HepG2 (cell line): ENCODE measurements around the gene CBFA2T2. TPM values are rescaled to one million over a fixed set of nuclear protein-coding genes. Genes with fewer than 3 reads are reported as not detected.

Source experiments
- ADNP ChIP-seq: sonication (generic); formaldehyde crosslinking; IDR thresholded peaks from 2 replicates; pipeline ENCODE4 v1.4.0; 2020; ENCODE audit warnings: missing genetic modification reagents
- BRCA1 ChIP-seq: sonication (generic); formaldehyde crosslinking; IDR thresholded peaks from 2 replicates; pipeline ENCODE4 v1.4.0; 2020; ENCODE audit warnings: missing genetic modification reagents
- CBFB ChIP-seq: sonication (generic); formaldehyde crosslinking; IDR thresholded peaks from 2 replicates; pipeline ENCODE4 v1.4.0; 2020; ENCODE audit warnings: missing genetic modification reagents
- CBX5 ChIP-seq: sonication (generic); formaldehyde crosslinking; IDR thresholded peaks from 2 replicates; pipeline ENCODE4 v1.4.0; 2020; ENCODE audit warnings: missing genetic modification reagents, borderline replicate concordance
- E2F2 ChIP-seq: sonication (generic); formaldehyde crosslinking; IDR thresholded peaks from 2 replicates; pipeline ENCODE4 v1.4.0; 2020; ENCODE audit warnings: missing genetic modification reagents, borderline replicate concordance
- ETV6 ChIP-seq: sonication (generic); formaldehyde crosslinking; conservative IDR thresholded peaks from 2 replicates; pipeline ENCODE4 v1.4.0; 2020; ENCODE audit warnings: missing genetic modification reagents
- HINFP ChIP-seq: sonication (generic); formaldehyde crosslinking; IDR thresholded peaks from 2 replicates; pipeline ENCODE4 v1.4.0; 2020; ENCODE audit warnings: low read depth, mild to moderate bottlenecking, missing genetic modification reagents
- JARID2 ChIP-seq: sonication (generic); formaldehyde crosslinking; IDR thresholded peaks from 2 replicates; pipeline ENCODE4 v1.8.1; 2023; ENCODE audit warnings: missing genetic modification reagents, inconsistent platforms; ENCODE audit not compliant: insufficient replicate concordance
- KLF12 ChIP-seq: sonication (generic); formaldehyde crosslinking; IDR thresholded peaks from 2 replicates; pipeline ENCODE4 v1.4.0; 2020; ENCODE audit warnings: missing genetic modification reagents, borderline replicate concordance
- MIXL1 ChIP-seq: IDR thresholded peaks from 2 replicates; pipeline ENCODE4 v1.6.1; 2016
- NONO ChIP-seq, 2 experiments: fragments of 450-650 bp in 1 of 2; sonication (generic) in 1 of 2; formaldehyde crosslinking in 1 of 2; IDR thresholded peaks in 1 of 2; conservative IDR thresholded peaks in 1 of 2; 2 replicates each; pipeline versions ENCODE4 v1.6.1 to v1.8.0; 2017 to 2022; ENCODE audit warnings: mild to moderate bottlenecking in 1 of 2, missing genetic modification reagents in 1 of 2, moderate library complexity in 1 of 2
- PTBP1 ChIP-seq: fragments of 200-400 bp; formaldehyde crosslinking; IDR thresholded peaks from 2 replicates; pipeline ENCODE4 v1.6.1; 2018; ENCODE audit warnings: low read length, low read depth; ENCODE audit not compliant: poor library complexity, severe bottlenecking
- RARG ChIP-seq: sonication (generic); formaldehyde crosslinking; IDR thresholded peaks from 2 replicates; pipeline ENCODE4 v1.4.0; 2020; ENCODE audit warnings: low read depth, mild to moderate bottlenecking, missing genetic modification reagents
- RBAK ChIP-seq: sonication (generic); formaldehyde crosslinking; IDR thresholded peaks from 2 replicates; pipeline ENCODE4 v1.5.1; 2020; ENCODE audit warnings: mild to moderate bottlenecking, missing genetic modification reagents
- RFXANK ChIP-seq: IDR thresholded peaks from 2 replicates; pipeline ENCODE4 v1.6.1; 2016
- RXRA ChIP-seq: sonication (generic); formaldehyde crosslinking; IDR thresholded peaks from 2 replicates; pipeline ENCODE4 v1.5.1; 2020; ENCODE audit warnings: missing genetic modification reagents
- TFDP2 ChIP-seq: sonication (generic); formaldehyde crosslinking; IDR thresholded peaks from 2 replicates; pipeline ENCODE4 v1.4.0; 2020; ENCODE audit warnings: missing genetic modification reagents
- THAP11 ChIP-seq: IDR thresholded peaks from 2 replicates; pipeline ENCODE4 v1.6.1; 2016; ENCODE audit warnings: missing biosample characterization, missing genetic modification reagents
- ZC3H13 ChIP-seq: sonication (generic); formaldehyde crosslinking; IDR thresholded peaks from 2 replicates; pipeline ENCODE4 v1.8.1; 2023; ENCODE audit warnings: mild to moderate bottlenecking, missing genetic modification reagents, moderate library complexity
- ZFP36L1 ChIP-seq: sonication (generic); formaldehyde crosslinking; IDR thresholded peaks from 2 replicates; pipeline ENCODE4 v1.8.0; 2022; ENCODE audit warnings: mild to moderate bottlenecking, missing genetic modification reagents, moderate library complexity
- ZNF274 ChIP-seq: sonication (generic); formaldehyde crosslinking; IDR thresholded peaks from 2 replicates; pipeline ENCODE4 v1.5.1; 2020; ENCODE audit warnings: mild to moderate bottlenecking, missing genetic modification reagents
- ZNF3 ChIP-seq: IDR thresholded peaks from 2 replicates; pipeline ENCODE4 v1.7.0; 2017; ENCODE audit warnings: inconsistent platforms
- ZNF317 ChIP-seq: sonication (generic); formaldehyde crosslinking; IDR thresholded peaks from 2 replicates; pipeline ENCODE4 v1.5.0; 2020; ENCODE audit warnings: mild to moderate bottlenecking, missing genetic modification reagents
- ZNF547 ChIP-seq: sonication (generic); formaldehyde crosslinking; IDR thresholded peaks from 2 replicates; pipeline ENCODE4 v1.5.1; 2020; ENCODE audit warnings: mild to moderate bottlenecking, missing genetic modification reagents
- polyA plus RNA-seq, 8 experiments: library from polyadenylated mRNA; depleted of rRNA in 3 of 8; stranded (reverse) in 7 of 8; unstranded in 1 of 8; fragments of >200 nt; fragmentation: Illumina TruSeq in 4 of 8; extraction: Trizol in 4 of 8; gene quantifications; 2 replicates each; pipeline versions ENCODE4 v1.2.1 to v1.2.3, GENCODE V29; 2011 to 2016; ENCODE audit warnings: low read depth in 4 of 8, missing spikeins in 1 of 8, mixed read lengths in 1 of 8; ENCODE audit not compliant: insufficient read depth in 1 of 8
- total RNA-seq, 5 experiments: library from RNA; depleted of rRNA; stranded (reverse); fragments of >200 nt; fragmentation: Illumina TruSeq; extraction: Trizol; gene quantifications; 2 replicates each; pipeline ENCODE4 v1.2.3, GENCODE V29; 2016; ENCODE audit warnings: low read depth in 1 of 5

The CBFA2T2 gene
- total and polyA plus RNA-seq, 2 of the 13 experiments (the other 11 are each of a cell fraction or from before 2014, with no cell fraction given) = 6.3 to 21.2 TPM

GRCh38 chr20:33443512-33444239 is 46.2 kb upstream of the CBFA2T2 start, which contains the start of gene SNTA1 (continued):
- TF ChIP-seq ZNF3 (CRISPR knock-in tag) = no peak
- peak; percentile 45; the same call in 1 of the 2 replicates for TF ChIP-seq HINFP (CRISPR knock-in tag)
- TF ChIP-seq ZNF547 (CRISPR knock-in tag) = no peak; the same call in 1 of the 2 replicates
- no peak for TF ChIP-seq ZNF317 (CRISPR knock-in tag)
- no peak; the same call in 1 of the 2 replicates for TF ChIP-seq KLF12
- no peak for TF ChIP-seq ZFP36L1
- TF ChIP-seq MIXL1 (CRISPR knock-in tag) = peak; percentile 6; the same call in 1 of the 2 replicates
- TF ChIP-seq ADNP (CRISPR knock-in tag) = no peak
- TF ChIP-seq RXRA (CRISPR knock-in tag) = no peak; the same call in 1 of the 2 replicates
- TF ChIP-seq NONO (IDR thresholded peaks at IDR 0.05) = no peak
- TF ChIP-seq NONO (CRISPR knock-in tag; conservative IDR thresholded peaks at IDR 0.05) = no peak; the same call in 1 of the 2 replicates
- TF ChIP-seq RBAK (CRISPR knock-in tag) = no peak
- peak; percentile 97 for TF ChIP-seq ZNF274 (CRISPR knock-in tag)
- TF ChIP-seq BRCA1 = no peak
- peak; percentile 59; the same call in 1 of the 2 replicates for TF ChIP-seq CBX5 (CRISPR knock-in tag)
- peak; percentile 29; the same call in 1 of the 2 replicates for TF ChIP-seq THAP11
- no peak for TF ChIP-seq CBFB (CRISPR knock-in tag)
- TF ChIP-seq PTBP1 = no peak
- no peak for TF ChIP-seq RFXANK (CRISPR knock-in tag)
- TF ChIP-seq JARID2 (CRISPR knock-in tag) = no peak
- peak; percentile 80 for TF ChIP-seq TFDP2 (CRISPR knock-in tag)
- TF ChIP-seq ZC3H13 (CRISPR knock-in tag) = 0 out of 2 replicates have a peak, but pooled peaks have one; percentile 22
- no peak for TF ChIP-seq ETV6 (CRISPR knock-in tag)
- peak; percentile 55; the same call in 1 of the 2 replicates for TF ChIP-seq E2F2 (CRISPR knock-in tag)
- TF ChIP-seq RARG (CRISPR knock-in tag) = no peak
